Activated T-helper 1 cell treated with anti-CD3 and anti-CD28 coated beads, Interleukin-12 subunit alpha, Interleukin-12 subunit beta, Interleukin-2, Interleukin-4 antibody, amounts not matched to agents 30 ng/mL and 10 ng/mL and 1 ng/mL, durations not matched to agents 14 hours and 24 hours and 36 hours (primary cell): ENCODE results near the gene EMC6. TPM values are rescaled to one million over a fixed set of nuclear protein-coding genes. Genes with fewer than 3 reads are reported as not detected.

Source experiments
- DNase-seq: peaks from one replicate; pipeline ENCODE4 v3.0.0; 2021; ENCODE audit warnings: low spot score
- H3K27ac Mint-ChIP-seq: one replicate; pipeline ENCODE4 v1.8.0; 2021; ENCODE audit warnings: mild to moderate bottlenecking, mixed read lengths
- H3K27me3 Mint-ChIP-seq: one replicate; pipeline ENCODE4 v1.8.0; 2022; ENCODE audit warnings: mild to moderate bottlenecking, moderate library complexity, mixed read lengths; ENCODE audit not compliant: insufficient read depth
- H3K36me3 Mint-ChIP-seq: one replicate; pipeline ENCODE4 v1.8.0; 2021; ENCODE audit warnings: low read depth, mixed read lengths
- H3K4me1 Mint-ChIP-seq: one replicate; pipeline ENCODE4 v1.8.0; 2021; ENCODE audit warnings: low read depth, mixed read lengths
- H3K4me3 Mint-ChIP-seq: one replicate; pipeline ENCODE4 v1.8.0; 2021; ENCODE audit warnings: mild to moderate bottlenecking, moderate library complexity, mixed read lengths
- H3K9me3 Mint-ChIP-seq: one replicate; pipeline ENCODE4 v1.8.0; 2021; ENCODE audit warnings: mixed read lengths
- intact Hi-C: fragments of 100-400 bp; cut with micrococcal nuclease; formaldehyde crosslinking; loops from one replicate; pipeline ENCODE4 v1.15.1; 2024
- total RNA-seq: library from RNA; stranded (reverse); gene quantifications from 2 replicates; pipeline ENCODE4 v1.2.3, GENCODE V29; 2022

EMC6 gene
- total RNA-seq, 1 donor from 2014 or later: 73.3 TPM

GRCh38 chr17:3678095-3678820 is 9.6 kb downstream of the EMC6 start:
- peaks cover 36% of the 10 kb centered on the region for H3K36me3 Mint-ChIP-seq
- intact Hi-C loops: no loop called here
- H3K27me3 Mint-ChIP-seq: no peaks in the 10 kb centered on the region
- peaks cover 16% of the 10 kb centered on the region for H3K4me1 Mint-ChIP-seq
- H3K27ac Mint-ChIP-seq: peak overlapping the region; percentile 18
- DNase-seq: no peak
- H3K9me3 Mint-ChIP-seq: no peaks in the 10 kb centered on the region
- no peak overlapping the region for H3K4me3 Mint-ChIP-seq

- Mint-ChIP-seq H3K27me3 (no peaks in the 10 kb centered on the region), H3K36me3 (peaks cover 37% of the 10 kb centered on the region), H3K27ac (no peak overlapping the region), H3K4me1 (peaks cover 19% of the 10 kb centered on the region), H3K4me3 (no peak overlapping the region), H3K9me3 (no peaks in the 10 kb centered on the region)
- no peak for DNase-seq
- intact Hi-C loops: no loop called here
Observed at GRCh38 chr17:3678821-3679530, 10.4 kb downstream of the EMC6 start.

DNA sequence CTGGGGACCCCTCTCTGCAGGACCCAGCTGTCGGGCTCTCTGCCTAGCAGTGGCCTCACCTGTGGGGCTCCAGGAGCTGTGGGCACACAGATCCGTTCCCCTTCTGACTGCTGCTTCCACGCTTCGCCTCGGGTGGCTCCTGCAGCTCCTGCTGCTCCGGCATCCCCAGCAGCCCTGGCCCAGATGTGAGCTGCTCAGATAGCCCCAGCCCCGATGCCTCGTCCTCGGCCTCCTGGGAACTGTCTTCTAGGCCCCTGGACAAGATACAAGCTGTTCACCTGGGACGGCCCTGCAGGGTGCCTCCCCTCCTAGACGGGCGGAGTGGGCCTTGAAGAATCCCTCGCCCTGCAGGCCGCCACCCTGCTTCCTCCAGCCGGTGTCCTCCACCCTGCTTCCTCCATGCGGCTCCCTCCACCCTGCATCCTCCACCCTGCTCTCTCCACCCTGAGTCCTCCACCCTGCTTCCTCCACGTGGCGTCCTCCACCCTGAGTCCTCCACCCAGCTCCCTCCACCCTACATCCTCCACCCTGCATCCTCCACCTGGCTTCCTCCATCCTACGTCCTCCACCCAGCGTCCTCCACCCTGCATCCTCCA is 11.0 kb downstream of the EMC6 start:
- no peaks in the 10 kb centered on the region for H3K9me3 Mint-ChIP-seq
- no peak for DNase-seq
- H3K27me3 Mint-ChIP-seq: no peaks in the 10 kb centered on the region
- peak overlapping the region; percentile 68 for H3K27ac Mint-ChIP-seq
- H3K36me3 Mint-ChIP-seq: peaks cover 33% of the 10 kb centered on the region
- H3K4me1 Mint-ChIP-seq: peaks cover 19% of the 10 kb centered on the region
- intact Hi-C loops: no loop called here
- H3K4me3 Mint-ChIP-seq: no peak overlapping the region

DNA sequence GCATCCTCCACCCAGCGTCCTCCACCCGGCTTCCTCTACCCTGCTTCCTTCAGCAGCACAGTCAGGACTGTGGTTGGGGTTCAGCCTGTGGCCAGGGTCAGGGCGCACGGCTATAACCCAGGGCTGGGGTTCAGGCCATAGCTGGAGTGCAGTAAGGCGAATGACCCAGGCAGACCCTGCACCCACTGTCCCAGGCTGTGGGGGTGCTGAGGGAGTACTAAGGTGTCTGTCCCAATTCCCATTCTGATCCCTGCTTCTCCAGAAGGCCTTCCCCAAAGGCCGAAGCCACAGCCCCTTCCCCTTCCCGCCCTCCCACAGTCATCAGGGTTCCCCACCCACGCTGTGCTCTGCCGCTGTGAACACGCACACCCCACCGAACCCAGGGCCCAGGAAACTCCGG is 12.4 kb downstream of the EMC6 start:
- Mint-ChIP-seq H3K36me3 (peaks cover 29% of the 10 kb centered on the region), H3K9me3 (no peaks in the 10 kb centered on the region), H3K4me1 (peaks cover 19% of the 10 kb centered on the region), H3K27me3 (no peaks in the 10 kb centered on the region), H3K27ac (no peak overlapping the region), H3K4me3 (no peak overlapping the region)
- DNase-seq: no peak
- intact Hi-C loops: no loop called here

DNA sequence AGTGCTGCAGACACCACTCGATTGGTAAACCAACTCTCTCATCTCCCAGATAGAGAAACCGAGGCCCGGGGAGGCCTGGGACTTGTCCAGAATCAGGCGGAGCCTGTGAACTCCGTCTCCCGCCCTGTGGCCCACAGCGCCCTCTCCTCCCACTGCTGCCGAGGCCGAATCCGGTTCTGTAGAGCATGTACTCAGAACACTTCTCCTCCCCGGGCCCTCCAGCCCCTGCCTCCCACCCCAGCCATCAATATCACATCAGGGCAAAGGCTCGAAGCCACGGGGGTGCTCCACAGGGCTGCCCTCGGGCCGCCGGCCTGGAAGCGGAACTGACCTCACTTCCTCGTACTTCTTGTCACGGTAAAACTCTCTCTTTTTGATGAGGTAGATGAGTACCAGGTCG is 13.0 kb downstream of the EMC6 start:
- intact Hi-C loops: no loop called here
- peaks cover 25% of the 10 kb centered on the region for H3K36me3 Mint-ChIP-seq
- H3K4me1 Mint-ChIP-seq: peaks cover 19% of the 10 kb centered on the region
- H3K4me3 Mint-ChIP-seq: no peak overlapping the region
- H3K27me3 Mint-ChIP-seq: no peaks in the 10 kb centered on the region
- H3K9me3 Mint-ChIP-seq: no peaks in the 10 kb centered on the region
- H3K27ac Mint-ChIP-seq: peak overlapping the region; percentile 31
- DNase-seq: no peak

GRCh38 chr17:3682033-3682432 is 13.4 kb downstream of the EMC6 start:
- Mint-ChIP-seq H3K4me1 (peaks cover 19% of the 10 kb centered on the region), H3K36me3 (peaks cover 25% of the 10 kb centered on the region), H3K4me3 (no peak overlapping the region), H3K9me3 (no peaks in the 10 kb centered on the region), H3K27ac (peak overlapping the region; percentile 31), H3K27me3 (no peaks in the 10 kb centered on the region)
- no peak for DNase-seq
- intact Hi-C loops: loop anchor here (2.0 kb wide), 3 partner anchors 41 to 145 kb away; partner anchors contain the start of gene HASPIN

DNA sequence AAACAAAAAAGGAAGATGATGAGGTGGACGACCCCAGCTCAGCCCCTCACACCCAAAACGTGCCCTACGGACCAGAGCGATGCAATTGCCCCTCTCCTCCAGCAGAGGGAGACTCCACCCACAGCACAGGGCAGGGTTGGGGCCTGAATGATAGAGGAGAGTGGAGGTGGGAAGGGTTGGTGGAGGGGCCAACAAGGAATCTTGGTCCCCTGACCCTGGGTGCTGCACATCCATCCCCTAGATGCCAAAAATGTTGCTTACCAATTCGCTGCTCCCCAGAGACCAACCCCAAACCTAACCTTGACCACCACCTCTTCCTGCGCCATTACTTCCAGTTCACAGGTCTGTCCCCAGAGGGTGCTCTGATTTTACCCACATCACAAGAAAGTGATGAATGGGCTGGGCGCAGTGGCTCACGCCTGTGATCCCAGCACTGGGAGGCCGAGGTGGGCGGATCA is 14.5 kb downstream of the EMC6 start:
- Mint-ChIP-seq H3K9me3 (no peaks in the 10 kb centered on the region), H3K27me3 (no peaks in the 10 kb centered on the region), H3K4me3 (no peak overlapping the region), H3K27ac (peak overlapping the region; percentile 28), H3K4me1 (peaks cover 19% of the 10 kb centered on the region), H3K36me3 (peaks cover 18% of the 10 kb centered on the region)
- intact Hi-C loops: loop anchor here (2.0 kb wide), 3 partner anchors 40 to 144 kb away; partner anchors contain the start of gene HASPIN
- no peak for DNase-seq

DNA sequence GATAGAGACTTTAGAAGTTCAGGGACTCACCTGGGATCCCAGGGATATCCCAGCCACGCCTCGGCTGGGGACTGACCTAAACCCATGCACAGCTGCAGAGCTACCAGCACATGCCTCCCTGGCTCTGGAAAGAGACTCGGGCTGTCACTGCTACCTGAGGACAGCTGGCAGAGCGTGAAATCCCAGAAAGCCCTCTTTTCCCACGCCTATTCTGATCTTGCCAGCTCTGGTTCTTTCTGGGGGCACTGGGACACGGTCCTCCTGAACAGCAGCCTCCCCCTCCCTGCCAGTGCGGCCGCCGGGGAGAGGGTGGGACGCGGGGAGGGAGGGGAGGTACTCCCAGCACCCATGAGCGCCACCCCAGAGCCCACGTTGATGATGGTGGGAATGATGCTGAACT is 16.6 kb downstream of the EMC6 start:
- Mint-ChIP-seq H3K27ac (no peak overlapping the region), H3K4me1 (peaks cover 23% of the 10 kb centered on the region), H3K36me3 (peaks cover 26% of the 10 kb centered on the region), H3K4me3 (no peak overlapping the region), H3K9me3 (no peaks in the 10 kb centered on the region), H3K27me3 (no peaks in the 10 kb centered on the region)
- intact Hi-C loops: no loop called here
- no peak for DNase-seq

DNA sequence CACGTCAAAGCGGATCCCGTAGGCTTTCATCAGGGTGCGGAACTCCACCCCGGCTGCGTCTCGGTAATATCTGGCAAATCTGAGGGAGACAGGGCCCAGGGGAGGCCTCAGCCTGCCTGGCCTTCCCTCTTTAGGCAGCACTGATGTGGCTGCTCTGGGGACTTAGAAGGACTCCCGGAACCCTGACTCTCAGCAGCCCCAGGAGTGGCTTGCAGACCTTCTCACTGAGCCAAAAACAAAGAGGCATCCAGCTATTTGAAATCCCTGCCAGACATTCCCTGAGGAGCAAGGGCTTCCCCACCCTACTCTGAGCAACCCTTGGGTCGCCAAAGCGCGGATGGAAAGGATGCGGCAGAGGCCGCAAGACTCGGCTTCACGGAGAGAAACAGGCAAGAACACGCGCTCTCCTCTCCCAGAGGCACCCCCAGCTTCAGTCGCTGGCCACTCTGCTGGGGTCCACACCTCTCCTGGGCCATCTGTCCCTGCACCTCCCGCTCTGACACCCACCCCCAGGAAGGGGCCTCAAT is 19.5 kb downstream of the EMC6 start:
- Mint-ChIP-seq H3K36me3 (peaks cover 24% of the 10 kb centered on the region), H3K4me1 (peaks cover 29% of the 10 kb centered on the region), H3K27me3 (no peaks in the 10 kb centered on the region), H3K27ac (peak overlapping the region; percentile 40), H3K4me3 (no peak overlapping the region), H3K9me3 (no peaks in the 10 kb centered on the region)
- DNase-seq: no peak
- intact Hi-C loops: no loop called here

DNA sequence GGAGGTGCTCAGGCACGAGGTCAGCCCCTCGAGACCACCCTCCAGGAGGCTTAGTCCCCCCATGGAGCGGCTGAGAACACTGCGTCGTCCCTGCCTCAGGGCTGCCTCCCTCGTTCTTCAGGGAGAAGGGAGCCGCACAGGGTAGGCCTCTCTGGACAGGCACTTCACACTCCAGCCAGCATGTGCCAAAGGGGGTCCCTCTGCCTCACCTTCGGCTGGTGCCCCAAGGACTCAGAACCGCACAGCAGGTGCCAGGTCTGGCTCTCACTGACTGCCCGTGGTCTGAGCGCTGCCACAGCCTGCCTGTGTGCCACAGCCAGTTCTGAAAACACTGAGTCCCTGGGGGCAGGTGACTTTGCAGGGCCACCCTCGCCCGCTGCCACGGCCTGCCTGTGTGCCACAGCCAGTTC is 20.2 kb downstream of the EMC6 start:
- Mint-ChIP-seq H3K4me1 (peaks cover 31% of the 10 kb centered on the region), H3K4me3 (no peak overlapping the region), H3K36me3 (peaks cover 24% of the 10 kb centered on the region), H3K9me3 (no peaks in the 10 kb centered on the region), H3K27me3 (no peaks in the 10 kb centered on the region), H3K27ac (no peak overlapping the region)
- intact Hi-C loops: no loop called here
- DNase-seq: no peak

- Mint-ChIP-seq H3K4me3 (no peak overlapping the region), H3K36me3 (peaks cover 28% of the 10 kb centered on the region), H3K4me1 (peaks cover 37% of the 10 kb centered on the region), H3K27ac (no peak overlapping the region), H3K27me3 (no peaks in the 10 kb centered on the region), H3K9me3 (no peaks in the 10 kb centered on the region)
- no peak for DNase-seq
- intact Hi-C loops: no loop called here
Observed at GRCh38 chr17:3689262-3690093, 20.9 kb downstream of the EMC6 start.

- peaks cover 40% of the 10 kb centered on the region for H3K4me1 Mint-ChIP-seq
- no peaks in the 10 kb centered on the region for H3K9me3 Mint-ChIP-seq
- no peak overlapping the region for H3K4me3 Mint-ChIP-seq
- H3K27ac Mint-ChIP-seq: no peak overlapping the region
- no peaks in the 10 kb centered on the region for H3K27me3 Mint-ChIP-seq
- intact Hi-C loops: no loop called here
- no peak for DNase-seq
- peaks cover 30% of the 10 kb centered on the region for H3K36me3 Mint-ChIP-seq
Observed at GRCh38 chr17:3690094-3690715, 21.6 kb downstream of the EMC6 start.
